GM12878 (cell line): ENCODE data around the gene FCRL2. TPM values are rescaled to one million over a fixed set of nuclear protein-coding genes. Genes with fewer than 3 reads are reported as not detected.
"Not testable (repeated sequence)": the region's sequence is repeated elsewhere in the genome, so short reads cannot be mapped to it uniquely, and the experiment has no call there.

Experiments used
- ATAC-seq: fragments of 200-7000 bp; cut with Tn5 transposase; 3 replicates; pipeline ENCODE4 v1.9.1; 2020; ENCODE audit warnings: mild to moderate bottlenecking, moderate library complexity
- BruUV-seq: library from RNA; stranded (reverse); fragments of 400-500 nt; replicated peaks from 2 replicates; lab custom pipeline; 2021; lab: Mats Ljungman, UMichigan
- CTCF ChIA-PET: fragments of 300-600 bp; sonication (Branson Sonifier 250); formaldehyde crosslinking; extraction: SDS; loops from one replicate; lab custom pipeline; 2021; ENCODE audit warnings: inconsistent platforms; lab: Yijun Ruan, JAX
- POLR2A ChIA-PET: fragments of 350-600 bp; formaldehyde crosslinking; extraction: SDS; loops from one replicate; lab custom pipeline; 2021; ENCODE audit warnings: inconsistent platforms; lab: Charles Lee
- RAD21 ChIA-PET: fragments of 300-600 bp; sonication (Branson Sonifier 250); formaldehyde crosslinking; loops from one replicate; lab custom pipeline; 2023; ENCODE audit warnings: antibody characterized with exemption; ENCODE audit not compliant: unreplicated experiment; lab: Charles Lee
- SMC1A ChIA-PET: fragments of 300-600 bp; sonication (Branson Sonifier 250); formaldehyde crosslinking; loops from one replicate; lab custom pipeline; 2023; ENCODE audit not compliant: unreplicated experiment, uncharacterized antibody; lab: Charles Lee
- DNase-seq: peaks from one replicate; pipeline ENCODE4 v3.0.0-alpha.2; 2011; ENCODE audit warnings: low read depth, low spot score
- FAIRE-seq: peaks from 3 replicates; lab custom pipeline; 2011; peaks lifted over from hg19 to GRCh38; lab: Jason Lieb, UNC
- H2AFZ ChIP-seq: 2 replicates; pipeline ENCODE4 v1.6.0; 2011; ENCODE audit warnings: low read depth, low read length, control low read depth; ENCODE audit not compliant: control insufficient read depth
- H3K27ac ChIP-seq: 2 replicates; pipeline ENCODE4 v1.5.1; 2011; ENCODE audit warnings: control low read depth; ENCODE audit not compliant: control insufficient read depth, insufficient read depth
- H3K27me3 ChIP-seq, 2 experiments: replicated peaks in 1 of 2; 2 replicates each; pipeline versions ENCODE4 v1.6.0 to v1.6.1; 2011; ENCODE audit warnings: low read length in 1 of 2; ENCODE audit not compliant: control insufficient read depth in 2 of 2, insufficient read depth in 2 of 2
- H3K36me3 ChIP-seq, 2 experiments: 2 replicates each; pipeline ENCODE4 v1.5.1; 2011; ENCODE audit warnings: low read length in 1 of 2; ENCODE audit not compliant: control insufficient read depth in 2 of 2, insufficient read depth in 2 of 2
- H3K4me1 ChIP-seq: 2 replicates; pipeline ENCODE4 v1.6.1; 2011; ENCODE audit warnings: mild to moderate bottlenecking, low read length, moderate library complexity, mixed read lengths; ENCODE audit not compliant: control insufficient read depth, insufficient read depth
- H3K4me2 ChIP-seq: 2 replicates; pipeline ENCODE4 v1.6.0; 2011; ENCODE audit warnings: control low read depth; ENCODE audit not compliant: control insufficient read depth, insufficient read depth
- H3K4me3 ChIP-seq: fragments of 200-600 bp; sonication (generic); 2 replicates; pipeline ENCODE4 v1.5.1; 2016
- H3K79me2 ChIP-seq: 2 replicates; pipeline ENCODE4 v1.6.0; 2011; ENCODE audit warnings: low read length; ENCODE audit not compliant: control insufficient read depth, insufficient read depth
- H3K9ac ChIP-seq: 2 replicates; pipeline ENCODE4 v1.8.0; 2011; ENCODE audit warnings: low read length, control low read depth, mixed read lengths; ENCODE audit not compliant: control insufficient read depth, insufficient read depth
- H3K9me3 ChIP-seq: replicated peaks from 3 replicates; pipeline ENCODE4 v1.5.1; 2011; ENCODE audit warnings: mild to moderate bottlenecking, low read length; ENCODE audit not compliant: control insufficient read depth, insufficient read depth
- H4K20me1 ChIP-seq: 2 replicates; pipeline ENCODE4 v1.6.0; 2011; ENCODE audit not compliant: control insufficient read depth, insufficient read depth
- ATF7 ChIP-seq: fragments of 450-650 bp; IDR thresholded peaks from 2 replicates; pipeline ENCODE4 v1.6.1; 2016; ENCODE audit warnings: low read depth, mild to moderate bottlenecking
- BHLHE40 ChIP-seq, 2 experiments: fragments of 450-650 bp in 1 of 2; IDR thresholded peaks; 2 replicates each; pipeline ENCODE4 v1.6.1; 2011 to 2017; ENCODE audit warnings: low read depth in 2 of 2, borderline replicate concordance in 1 of 2, improper control_type of control experiment in 1 of 2, low read length in 1 of 2, mild to moderate bottlenecking in 1 of 2
- KAT2A ChIP-seq: conservative IDR thresholded peaks from 2 replicates; pipeline ENCODE4 v1.6.1; 2011; ENCODE audit warnings: low read depth, low read length; ENCODE audit not compliant: control insufficient read depth
- MEF2A ChIP-seq: IDR thresholded peaks from 2 replicates; pipeline ENCODE4 v1.6.1; 2011; ENCODE audit warnings: low read depth, mild to moderate bottlenecking, low read length, moderate library complexity; ENCODE audit not compliant: insufficient read depth
- MEF2B ChIP-seq: fragments of 450-650 bp; IDR thresholded peaks from 2 replicates; pipeline ENCODE4 v1.6.1; 2018; ENCODE audit warnings: mild to moderate bottlenecking, moderate library complexity; ENCODE audit not compliant: partially characterized antibody, poor library complexity, severe bottlenecking
- RELA ChIP-seq: fragments of 450-650 bp; IDR thresholded peaks from 2 replicates; pipeline ENCODE4 v1.8.0; 2014; ENCODE audit warnings: borderline replicate concordance; ENCODE audit not compliant: partially characterized antibody
- RUNX3 ChIP-seq: IDR thresholded peaks from 2 replicates; pipeline ENCODE4 v1.6.1; 2012; ENCODE audit warnings: low read length, inconsistent platforms
- ZNF687 ChIP-seq: fragments of 450-650 bp; IDR thresholded peaks from 2 replicates; pipeline ENCODE4 v1.6.1; 2017; ENCODE audit warnings: mild to moderate bottlenecking, moderate library complexity
- WGBS: methylation state at CpG from one replicate; pipeline ENCODE4 v1.1.6; 2016; ENCODE audit warnings: low lambda C conversion rate; ENCODE audit not compliant: insufficient replicate concordance, insufficient coverage; ENCODE audit errors: missing lambda C conversion rate; 5-methylcytosine and 5-hydroxymethylcytosine counted together
- in situ Hi-C: fragments of 300-500 bp; cut with MboI; formaldehyde crosslinking; loops from 9 replicates; pipeline ENCODE4 v1.14.3; 2018; ENCODE audit warnings: mixed read lengths
- intact Hi-C: fragments of 100-400 bp; cut with micrococcal nuclease; formaldehyde crosslinking; loops from one replicate; pipeline ENCODE4 v1.14.2; 2022; ENCODE audit not compliant: unreplicated experiment
- polyA plus RNA-seq, 11 experiments: library from polyadenylated mRNA; depleted of rRNA in 4 of 11; unstranded in 6 of 11; stranded (reverse) in 5 of 11; fragments of >200 nt; fragmentation: Nextera tagmentation in 4 of 11; fragmentation: Illumina TruSeq in 1 of 11; extraction: Ambion mirVana in 4 of 11; extraction: Trizol in 1 of 11; gene quantifications; 1 replicate in 1 of 11; 2 replicates in 10 of 11; pipeline versions ENCODE4 v1.2.1 to v1.2.3, GENCODE V29; 2011 to 2016; ENCODE audit warnings: inconsistent platforms in 2 of 11, missing spikeins in 2 of 11, low read depth in 1 of 11
- total RNA-seq, 4 experiments: library from RNA; depleted of rRNA in 3 of 4; stranded (reverse); fragments of >200 nt in 3 of 4; fragmentation: Illumina TruSeq in 1 of 4; extraction: Trizol in 1 of 4; gene quantifications; 2 replicates each; pipeline versions ENCODE4 v1.2.1 to v1.2.3, GENCODE V29; 2013 to 2021

FCRL2 gene
- total and polyA plus RNA-seq, 10 of the 15 experiments (the other 5 are each of a cell fraction or from before 2014, with no cell fraction given) = 0.07 to 7.3 (median 0.61) TPM

- H3K79me2 ChIP-seq, RAD21 ChIA-PET, H3K9ac ChIP-seq, H3K4me3 ChIP-seq, SMC1A ChIA-PET, H3K4me1 ChIP-seq, H2AFZ ChIP-seq, BruUV-seq, H3K36me3 ChIP-seq, H3K27ac ChIP-seq, POLR2A ChIA-PET, intact Hi-C loops, ATAC-seq, H3K9me3 ChIP-seq, H3K4me2 ChIP-seq, in situ Hi-C loops, H4K20me1 ChIP-seq, H3K27me3 ChIP-seq, FAIRE-seq, DNase-seq, CTCF ChIA-PET: not testable (repeated sequence)
- peak in 1 of 2 experiments; percentile 65; a peak in 2 of 4 replicates for TF ChIP-seq BHLHE40 (IDR thresholded peaks at IDR 0.05; ENCODE audit: borderline replicate concordance in 1 of 2, low read depth in 2 of 2, low read length in 1 of 2)
- peak; percentile 64 for TF ChIP-seq MEF2B
- peak; percentile 38; the same call in 1 of the 2 replicates for TF ChIP-seq ATF7
- WGBS = 55% methylated on average over 5 of the region's 5 CpGs
Observed at GRCh38 chr1:157735991-157736390, 40.9 kb downstream of the FCRL2 start.

GRCh38 chr1:157734321-157734720 is 42.6 kb downstream of the FCRL2 start:
- 100% methylated on average over 1 of the region's 1 CpG for WGBS
- no TSS peak for BruUV-seq
- FAIRE-seq (no peak), ATAC-seq (peak; percentile 29; the same call in 2 of the 3 replicates), DNase-seq (no peak)
- Histone ChIP-seq H3K27me3 (no peaks in the 10 kb centered on the region), H2AFZ (no peak overlapping the region), H3K4me1 (peaks cover 6% of the 10 kb centered on the region), H3K27ac (no peak overlapping the region), H3K4me2 (no peak overlapping the region), H3K9ac (no peak overlapping the region), H3K9me3 (peaks cover 1% of the 10 kb centered on the region; the same call in 2 of the 3 replicates), H3K4me3 (no peak overlapping the region), H4K20me1 (no peaks in the 10 kb centered on the region), H3K36me3 (no peaks in the 10 kb centered on the region), H3K79me2 (no peaks in the 10 kb centered on the region)
- ChIA-PET CTCF (interaction anchor here (0.9 to 1.0 kb wide), 3 partner anchors 38 to 154 kb away, joined by 3 read pairs; no protein-coding TSS in a partner anchor), SMC1A (interaction anchor here (1.9 kb wide), 1 partner anchor 26 kb away, joined by 4 read pairs; no protein-coding TSS in a partner anchor), POLR2A (no interaction called here), RAD21 (no interaction called here)
- in situ Hi-C loops (no loop called here), intact Hi-C loops (no loop called here)
- 0 out of 2 replicates have a peak, but pooled peaks have one; percentile 32 for TF ChIP-seq MEF2A
- TF ChIP-seq RELA = no peak
- 0 out of 2 replicates have a peak, but pooled peaks have one; percentile 25 for TF ChIP-seq ZNF687
- peak; percentile 33; the same call in 1 of the 2 replicates for TF ChIP-seq RUNX3
- peak; percentile 20 for TF ChIP-seq MEF2B
- TF ChIP-seq KAT2A = no peak
